Stimulated activated CD4-positive, alpha-beta T cell treated with anti-CD3 and anti-CD28 coated beads, Interleukin-1b, Interleukin-23, amount 100 ng/mL, for 48 hours (primary cell): Measurements from ENCODE around the gene PPT1.

Source experiments
- DNase-seq: peaks from one replicate; pipeline ENCODE4 v3.0.0-alpha.2; 2020

PPT1 gene

GRCh38 chr1:40092241-40092640 lies 4.8 kb downstream of the PPT1 start:
- DNase-seq = no peak

DNA sequence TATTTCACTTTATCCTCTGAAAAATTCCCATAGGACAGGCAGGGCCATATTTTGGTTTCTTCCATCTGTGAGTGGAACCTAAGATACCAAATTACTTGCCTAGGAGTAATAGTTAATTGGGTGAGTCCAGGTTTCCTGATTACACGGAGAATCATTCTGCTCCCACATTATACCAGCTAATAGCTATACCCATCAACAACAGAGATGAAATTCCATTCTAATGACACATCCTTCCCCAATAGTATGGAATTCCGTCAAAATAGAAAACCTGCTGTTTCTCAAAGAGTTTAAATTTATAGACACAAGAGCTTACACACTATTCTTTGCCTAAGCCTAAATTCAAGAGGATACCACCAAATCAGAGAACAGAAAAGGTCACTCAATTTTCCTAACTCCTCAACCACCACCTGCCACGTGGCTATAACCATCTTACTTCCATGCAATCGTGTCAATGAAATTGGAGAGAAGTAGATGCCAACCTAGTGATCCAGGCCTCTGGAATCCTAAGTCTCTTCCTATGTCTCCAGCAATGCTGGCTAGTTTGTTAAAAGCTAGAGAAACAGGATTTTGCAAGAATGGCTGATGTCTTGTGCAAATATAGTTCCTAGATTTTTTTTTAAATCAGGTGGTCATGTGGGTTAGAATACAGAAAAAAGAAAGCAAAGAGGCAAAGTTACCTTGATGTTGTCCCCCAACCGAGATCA lies 6.2 kb downstream of the PPT1 start:
- no peak for DNase-seq

DNA sequence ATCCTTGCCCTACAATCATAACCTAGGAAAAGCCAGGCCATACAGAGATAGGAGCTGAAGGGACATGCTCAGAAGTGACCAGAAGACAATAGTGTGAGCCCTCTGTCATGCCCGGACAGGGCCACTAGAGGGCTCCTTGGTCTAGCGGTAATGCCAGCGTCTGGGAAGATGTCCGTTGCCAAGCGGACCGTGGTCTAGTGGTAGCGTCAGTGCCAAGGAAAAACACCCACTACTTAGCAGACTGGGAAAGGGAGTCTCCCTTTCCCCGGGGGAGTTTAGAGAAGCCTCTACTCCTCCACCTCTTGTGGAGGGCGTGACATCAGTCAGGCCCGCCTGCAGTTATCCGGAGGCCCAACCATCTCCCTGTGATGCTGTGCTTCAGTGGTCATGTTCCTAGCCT lies 12.3 kb downstream of the PPT1 start:
- peak; percentile 26 for DNase-seq

DNA sequence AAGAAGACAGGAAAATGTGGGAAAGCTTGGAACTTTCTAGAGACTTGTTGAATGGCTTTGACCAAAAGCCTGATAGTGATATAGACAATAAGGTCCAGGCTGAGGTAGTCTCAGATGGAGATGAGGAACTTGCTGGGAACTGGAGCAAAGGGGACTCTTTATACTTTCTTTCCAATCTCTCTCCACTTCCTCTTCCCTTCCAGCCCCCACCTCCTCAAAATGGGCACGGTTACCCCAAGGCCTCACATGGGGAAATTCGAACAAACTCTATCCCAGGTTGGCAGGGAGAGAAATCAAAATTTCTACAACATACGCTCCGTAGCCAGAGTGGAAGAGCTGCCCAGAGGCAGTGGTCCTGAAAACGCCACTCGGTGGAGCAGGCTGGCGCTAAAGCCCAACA lies 15.2 kb downstream of the PPT1 start:
- DNase-seq = no peak

GRCh38 chr1:40079774-40080400 lies 17.2 kb downstream of the PPT1 start:
- DNase-seq = no peak

DNA sequence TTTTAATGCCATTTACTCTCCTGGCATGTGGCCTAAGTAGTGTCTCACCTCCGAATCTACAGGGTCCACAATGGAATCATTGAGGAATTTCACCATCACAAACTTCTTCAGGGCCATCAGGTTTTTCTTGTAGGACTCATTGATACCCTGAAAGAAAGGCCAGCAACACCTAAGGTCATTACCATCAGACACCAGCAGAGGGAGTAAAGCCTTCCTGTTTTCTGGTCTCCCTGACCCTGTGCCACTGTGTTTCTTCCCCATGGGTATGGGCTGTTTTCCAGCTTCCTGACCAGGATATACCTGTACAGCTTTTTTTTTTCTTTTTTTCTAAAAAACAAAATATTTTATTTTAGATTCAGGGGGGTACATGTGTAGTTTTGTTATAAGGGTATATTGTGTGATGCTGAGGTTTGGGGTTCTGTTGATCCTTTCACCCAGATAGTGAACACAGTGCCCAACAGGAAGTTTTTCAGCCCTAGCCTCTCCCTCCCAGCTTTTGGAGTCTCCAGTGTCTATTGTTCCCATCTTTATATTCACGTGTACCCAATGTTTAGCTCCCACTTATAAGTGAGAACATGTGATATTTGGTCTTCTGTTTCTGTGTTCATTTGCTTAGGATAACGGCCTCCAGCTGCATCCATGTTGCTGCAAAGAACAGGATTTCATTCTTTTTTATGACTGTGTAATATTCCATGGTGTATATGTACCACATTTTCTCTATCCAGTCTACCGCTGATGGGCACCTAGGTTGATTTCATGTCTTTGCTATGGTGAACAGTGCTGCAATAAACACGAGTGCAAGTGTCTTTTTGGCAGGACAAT lies 18.3 kb downstream of the PPT1 start:
- peak; percentile 40 for DNase-seq

DNA sequence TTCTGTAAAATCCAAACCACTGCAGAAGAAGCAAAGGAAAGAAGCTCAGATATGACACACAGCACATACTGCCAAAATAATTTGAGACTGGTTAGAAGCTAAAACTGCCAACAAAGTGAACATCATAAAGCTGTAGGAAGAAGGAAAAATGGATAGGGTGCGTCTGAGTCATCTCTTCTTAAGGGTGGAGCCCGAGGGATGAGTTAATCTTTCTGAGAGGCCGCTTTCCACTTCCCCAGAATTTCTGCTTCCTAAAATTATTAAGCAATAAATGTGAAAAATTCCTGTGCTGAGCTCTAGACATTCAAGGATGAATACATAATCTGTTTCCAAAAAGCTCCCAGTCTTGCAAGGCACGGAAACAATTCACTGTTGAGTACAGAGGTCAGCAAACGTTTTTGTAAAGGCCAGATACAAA lies 20.1 kb downstream of the PPT1 start:
- no peak for DNase-seq

GRCh38 chr1:40075266-40075665 lies 21.8 kb downstream of the PPT1 start:
- no peak for DNase-seq

DNA sequence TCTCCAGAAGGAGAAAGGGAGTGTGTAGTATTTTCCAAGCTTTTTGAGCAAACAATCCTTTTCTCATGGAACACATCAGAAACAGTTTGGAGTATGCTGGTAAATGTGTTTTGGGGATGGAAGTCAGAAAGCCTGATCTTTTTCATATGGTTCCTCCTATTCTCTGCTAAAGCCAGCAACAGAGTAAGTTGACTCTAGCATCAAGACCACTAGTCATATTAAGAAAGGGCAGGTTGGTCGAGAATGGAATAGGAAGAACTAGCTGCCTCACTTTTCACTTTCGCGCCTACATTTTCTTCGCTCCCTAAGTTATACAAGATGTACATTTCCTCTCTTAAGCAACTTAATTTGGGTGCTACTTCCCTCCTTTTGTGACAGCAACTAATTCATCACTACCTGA lies 24.0 kb downstream of the PPT1 start:
- DNase-seq = no peak

DNA sequence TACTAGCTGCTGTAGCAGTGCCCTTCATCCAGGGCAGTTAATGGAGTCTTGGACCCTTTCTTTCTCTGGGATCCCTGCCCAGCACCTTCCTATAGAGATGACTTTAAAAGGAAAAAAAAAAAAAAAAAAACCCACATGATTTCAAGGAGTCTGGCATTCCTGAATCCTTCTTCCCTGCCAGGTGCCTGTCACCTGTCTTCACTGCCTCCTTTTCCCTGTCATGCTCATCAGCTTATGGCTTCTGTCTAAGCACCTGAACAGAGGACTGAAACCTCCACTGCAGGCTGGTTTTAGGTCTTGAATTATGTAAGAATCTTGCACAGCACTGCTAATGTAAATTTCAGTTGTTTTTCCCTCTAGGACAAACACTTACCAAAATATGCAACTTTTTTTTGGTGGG lies 24.9 kb downstream of the PPT1 start:
- no peak for DNase-seq

- DNase-seq = no peak
Measured at GRCh38 chr1:40067851-40068250, 29.2 kb downstream of the PPT1 start.

- no peak for DNase-seq
Measured at GRCh38 chr1:40067023-40067422, 30.0 kb downstream of the PPT1 start.

DNA sequence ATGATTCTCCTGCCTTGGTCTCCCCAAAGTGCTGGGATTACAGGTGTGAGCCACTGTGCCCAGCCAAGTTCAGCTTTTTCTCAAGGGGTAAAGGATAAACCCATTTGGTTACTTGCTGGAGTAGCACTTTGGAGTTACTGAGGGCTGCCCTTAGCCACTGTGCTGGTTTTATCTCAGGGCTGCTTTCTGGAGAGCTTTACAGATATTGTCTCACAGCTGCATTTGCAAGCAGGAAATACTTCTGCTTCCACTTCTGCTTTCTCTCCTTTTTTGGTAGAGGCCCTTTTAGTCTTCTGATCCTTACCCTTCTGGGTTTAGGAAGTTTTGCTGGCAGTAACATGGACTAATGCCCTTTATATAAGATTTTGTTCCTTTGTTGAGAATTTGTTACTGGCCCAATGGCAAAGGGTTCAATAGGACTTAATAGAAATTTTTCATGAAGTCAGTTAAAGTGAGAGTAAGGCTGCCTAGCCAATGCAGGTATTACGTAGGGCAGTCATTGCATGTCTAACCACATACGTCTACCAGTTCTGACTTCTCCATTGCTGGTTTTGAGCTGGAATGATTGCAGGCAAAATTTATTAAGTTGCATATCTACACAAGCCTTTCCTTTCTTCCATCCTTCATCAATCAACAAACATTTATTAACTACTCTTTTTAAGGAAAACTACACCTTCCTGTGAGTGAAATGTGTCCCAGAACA lies 32.1 kb downstream of the PPT1 start:
- DNase-seq = no peak

GRCh38 chr1:40059960-40060750 lies 36.9 kb downstream of the PPT1 start:
- DNase-seq = no peak

GRCh38 chr1:40059338-40059959 lies 37.6 kb downstream of the PPT1 start:
- DNase-seq = no peak

GRCh38 chr1:40058453-40059337 lies 38.4 kb downstream of the PPT1 start:
- no peak for DNase-seq

- no peak for DNase-seq
Measured at GRCh38 chr1:40058097-40058452, 39.0 kb downstream of the PPT1 start.

- no peak for DNase-seq
Measured at GRCh38 chr1:40057310-40058030, 39.6 kb downstream of the PPT1 start.

DNA sequence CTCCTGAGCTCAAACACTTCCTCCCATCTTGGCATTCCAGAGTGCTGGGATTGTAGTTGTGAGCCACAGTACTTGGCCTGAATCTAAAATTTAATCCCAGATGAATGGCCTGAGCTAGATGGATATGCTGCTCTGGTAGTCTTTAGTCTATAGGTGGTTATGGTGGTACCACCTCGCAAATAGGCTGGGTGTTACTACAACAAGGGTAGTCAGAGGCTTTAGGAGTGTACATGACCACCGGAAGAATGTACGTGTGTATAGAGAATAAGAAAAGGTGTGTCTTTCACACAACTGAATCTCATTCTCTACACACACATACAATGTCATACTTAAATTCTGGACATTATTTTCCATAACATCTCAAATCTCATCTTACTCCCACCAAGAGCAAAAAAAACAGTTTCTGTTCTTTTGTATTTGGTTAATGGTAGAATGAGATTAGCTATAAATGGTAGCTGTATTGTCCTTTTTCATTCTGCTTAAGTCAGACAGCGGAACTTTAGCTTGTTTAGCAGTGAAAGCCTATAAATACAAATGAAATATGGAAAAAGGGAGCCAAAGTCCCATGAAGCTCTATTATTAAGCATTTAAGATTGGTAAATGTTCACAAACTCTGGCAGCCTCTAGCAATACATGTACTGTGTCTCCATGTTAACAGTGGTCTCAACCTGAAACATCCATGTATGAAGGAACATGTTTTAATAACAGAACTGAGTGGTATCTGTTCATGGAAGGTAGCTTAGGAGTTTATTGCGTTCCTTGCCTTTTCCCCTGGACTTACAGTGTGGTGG lies 40.3 kb downstream of the PPT1 start:
- DNase-seq = no peak
